AG10803 (cell line): Measurements from ENCODE around the gene RALGPS2.

Experiments used
- DNase-seq: peaks from one replicate; pipeline ENCODE4 v3.0.0; 2010; ENCODE audit warnings: low read depth
- H3K4me3 ChIP-seq: 2 replicates; pipeline ENCODE4 v1.5.1; 2011; ENCODE audit warnings: mild to moderate bottlenecking, low read length, control low read depth
- TF ChIP-seq, protein P1 (sequence below): conservative IDR thresholded peaks from 2 replicates; pipeline ENCODE4 v1.5.1; 2011; ENCODE audit warnings: mild to moderate bottlenecking, low read length, control low read depth, inconsistent platforms

RALGPS2 gene

DNA sequence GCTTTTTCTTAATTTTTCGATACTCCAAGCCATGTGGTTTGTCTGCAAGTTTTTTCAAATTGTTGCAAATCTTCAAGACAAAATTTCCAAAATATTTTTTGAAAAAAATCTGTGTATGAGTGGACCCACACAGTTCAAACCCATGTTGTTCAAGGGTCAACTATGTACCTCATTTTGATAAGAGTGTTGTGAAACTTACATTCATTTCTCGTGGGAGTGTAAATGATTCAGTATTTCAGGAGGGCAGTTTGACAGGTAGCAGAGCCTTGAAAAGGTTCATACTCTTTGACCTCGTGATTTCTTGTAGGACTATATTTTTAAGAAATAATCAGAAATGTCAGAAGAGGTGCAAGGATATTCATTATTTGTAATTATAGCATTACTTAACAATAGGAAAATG, 77.8 kb downstream of the RALGPS2 start:
- DNase-seq: no peak
- TF ChIP-seq, protein P1, sequence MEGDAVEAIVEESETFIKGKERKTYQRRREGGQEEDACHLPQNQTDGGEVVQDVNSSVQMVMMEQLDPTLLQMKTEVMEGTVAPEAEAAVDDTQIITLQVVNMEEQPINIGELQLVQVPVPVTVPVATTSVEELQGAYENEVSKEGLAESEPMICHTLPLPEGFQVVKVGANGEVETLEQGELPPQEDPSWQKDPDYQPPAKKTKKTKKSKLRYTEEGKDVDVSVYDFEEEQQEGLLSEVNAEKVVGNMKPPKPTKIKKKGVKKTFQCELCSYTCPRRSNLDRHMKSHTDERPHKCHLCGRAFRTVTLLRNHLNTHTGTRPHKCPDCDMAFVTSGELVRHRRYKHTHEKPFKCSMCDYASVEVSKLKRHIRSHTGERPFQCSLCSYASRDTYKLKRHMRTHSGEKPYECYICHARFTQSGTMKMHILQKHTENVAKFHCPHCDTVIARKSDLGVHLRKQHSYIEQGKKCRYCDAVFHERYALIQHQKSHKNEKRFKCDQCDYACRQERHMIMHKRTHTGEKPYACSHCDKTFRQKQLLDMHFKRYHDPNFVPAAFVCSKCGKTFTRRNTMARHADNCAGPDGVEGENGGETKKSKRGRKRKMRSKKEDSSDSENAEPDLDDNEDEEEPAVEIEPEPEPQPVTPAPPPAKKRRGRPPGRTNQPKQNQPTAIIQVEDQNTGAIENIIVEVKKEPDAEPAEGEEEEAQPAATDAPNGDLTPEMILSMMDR: no peak
- H3K4me3 ChIP-seq: no peak overlapping the region

GRCh38 chr1:178806665-178807300, 81.7 kb downstream of the RALGPS2 start:
- H3K4me3 ChIP-seq: no peak overlapping the region
- no peak for DNase-seq
- TF ChIP-seq, protein P1: no peak

DNA sequence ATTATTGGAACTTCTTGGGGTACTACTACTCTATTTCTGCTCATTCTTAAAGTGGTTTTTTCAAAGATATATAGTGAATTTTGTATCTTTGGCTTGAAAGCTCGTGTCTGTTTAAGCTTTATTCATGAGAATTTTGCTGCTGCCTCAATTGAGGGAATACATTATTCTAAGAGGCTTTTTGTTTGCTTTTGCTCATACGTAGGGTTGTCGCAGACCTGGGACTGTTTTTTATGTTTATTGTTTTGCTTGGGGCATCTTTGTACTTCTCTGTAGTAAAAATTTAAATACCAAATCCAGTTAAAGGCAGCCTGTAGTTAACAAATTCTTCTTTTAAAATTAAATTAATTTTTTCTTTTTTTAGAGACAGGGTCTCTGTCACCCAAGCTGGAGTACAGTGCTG, 83.5 kb downstream of the RALGPS2 start:
- TF ChIP-seq, protein P1: no peak
- no peak overlapping the region for H3K4me3 ChIP-seq
- DNase-seq: no peak

DNA sequence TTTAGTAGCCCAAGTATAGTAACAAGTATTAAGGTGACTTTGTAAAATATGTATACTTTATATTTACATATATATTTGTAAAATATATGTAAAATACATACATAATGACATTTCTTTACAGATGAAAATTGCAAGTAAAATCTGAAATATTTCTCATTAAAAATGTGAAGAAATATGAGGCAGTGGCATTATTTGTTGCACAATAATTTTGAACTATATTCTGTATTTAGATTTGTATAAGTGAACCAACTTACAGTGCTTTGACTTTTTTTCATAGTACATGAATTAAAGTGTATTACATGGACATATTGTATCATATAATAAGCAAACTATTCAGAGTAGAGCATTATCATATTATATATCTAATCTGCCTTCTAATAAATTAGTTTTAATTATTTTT, 85.5 kb downstream of the RALGPS2 start:
- no peak overlapping the region for H3K4me3 ChIP-seq
- TF ChIP-seq, protein P1: no peak
- DNase-seq: no peak

GRCh38 chr1:178818416-178818815, 93.4 kb downstream of the RALGPS2 start:
- peak; percentile 55 for DNase-seq
- H3K4me3 ChIP-seq: no peak overlapping the region
- TF ChIP-seq, protein P1: no peak

- DNase-seq: no peak
- no peak overlapping the region for H3K4me3 ChIP-seq
- TF ChIP-seq, protein P1: no peak
These were observed 94.1 kb downstream of the RALGPS2 start for GRCh38 chr1:178819123-178819522.

DNA sequence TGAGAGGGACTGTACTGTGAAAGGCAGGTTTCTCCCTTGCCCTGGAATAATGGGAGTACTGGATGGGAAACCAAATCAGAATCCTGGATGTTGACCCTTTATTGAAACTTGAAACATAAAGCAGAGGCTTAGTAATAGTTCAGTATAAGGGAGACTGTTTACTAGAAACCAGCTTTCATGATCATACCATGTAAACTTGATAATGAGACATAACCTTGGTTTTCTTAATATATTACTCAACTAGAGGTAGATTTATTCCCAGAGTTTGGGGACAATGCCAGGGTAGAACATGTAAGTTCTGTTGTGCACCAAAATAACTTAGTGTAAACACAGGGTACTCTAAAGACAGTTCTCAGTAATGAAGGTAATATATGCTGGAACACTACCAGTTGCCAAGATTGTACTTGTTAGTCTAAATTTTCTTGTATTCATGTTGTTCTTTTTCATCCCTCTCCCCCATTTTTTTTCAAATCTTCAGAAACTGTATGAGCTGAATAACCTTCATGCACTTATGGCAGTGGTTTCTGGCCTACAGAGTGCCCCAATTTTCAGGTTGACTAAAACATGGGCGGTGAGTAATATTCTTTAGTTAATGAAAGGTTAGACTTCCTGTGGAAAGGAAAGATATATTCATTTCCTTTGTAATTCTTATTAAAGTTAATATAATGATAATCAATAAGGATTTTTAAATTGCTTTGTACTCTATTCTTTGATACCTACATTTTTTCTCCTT, 96.3 kb downstream of the RALGPS2 start:
- no peak overlapping the region for H3K4me3 ChIP-seq
- TF ChIP-seq, protein P1: no peak
- DNase-seq: no peak
